ENCODE results near the gene AMH. TPM values are rescaled to one million over a fixed set of nuclear protein-coding genes. Genes with fewer than 3 reads are reported as not detected.

The AMH gene
- total RNA-seq, 6 experiments from 2014 or later = 0.24 to 1.2 (median 0.59) TPM

GRCh38 chr19:2253106-2254063, 4.3 kb downstream of the AMH start:
- intact Hi-C loops (cut with DNase I) = no loop called here
- Histone ChIP-seq H3K27ac (no peak overlapping the region), H3K27me3 (peaks cover 7 to 16% of the 10 kb centered on the region in 2 donors), H3K4me3 (no peak overlapping the region), H3K4me1 (peaks cover 0 to 27% (median 0%) of the 10 kb centered on the region in 4 donors), H3K36me3 (no peaks in the 10 kb centered on the region), H3K9me3 (no peaks in the 10 kb centered on the region)
- WGBS (ENCODE audit: insufficient coverage, low coverage, low lambda C conversion rate, missing lambda C conversion rate) = 0% methylated on average over 3 of the region's 77 CpGs
- ATAC-seq = peak in 2 of 4 donors; percentile 7 to 18
- no peak for DNase-seq
- TF ChIP-seq CTCF (IDR thresholded peaks at IDR 0.05) (peak in 2 of 4 donors; percentile 8 to 9), POLR2A (IDR thresholded peaks at IDR 0.05) (no peak)

- Histone ChIP-seq H3K4me3 (no peak overlapping the region), H3K27ac (no peak overlapping the region), H3K9me3 (no peaks in the 10 kb centered on the region), H3K36me3 (no peaks in the 10 kb centered on the region), H3K27me3 (peaks cover 7 to 16% of the 10 kb centered on the region in 2 donors), H3K4me1 (peaks cover 0 to 27% (median 0%) of the 10 kb centered on the region in 4 donors)
- DNase-seq (no peak), ATAC-seq (peak in 2 of 4 donors; percentile 15 to 31)
- TF ChIP-seq CTCF (IDR thresholded peaks at IDR 0.05) (peak in 3 of 4 donors; percentile 11 to 29 (median 14)), POLR2A (IDR thresholded peaks at IDR 0.05) (no peak)
- WGBS (ENCODE audit: insufficient coverage, low coverage, low lambda C conversion rate, missing lambda C conversion rate) = 54% methylated on average over 4 of the region's 20 CpGs
- intact Hi-C loops (cut with DNase I) = no loop called here
Measured at GRCh38 chr19:2254064-2254872, 5.1 kb downstream of the AMH start.

- no peaks in the 10 kb centered on the region for H3K9me3 ChIP-seq
- peaks cover 7 to 16% of the 10 kb centered on the region in 2 donors for H3K27me3 ChIP-seq
- intact Hi-C loops (cut with DNase I) = no loop called here
- WGBS (ENCODE audit: insufficient coverage, low coverage, low lambda C conversion rate, missing lambda C conversion rate) = no CpG with 5 or more reads among the region's 16 CpGs
- TF ChIP-seq CTCF (IDR thresholded peaks at IDR 0.05) (no peak), POLR2A (IDR thresholded peaks at IDR 0.05) (no peak)
- H3K36me3 ChIP-seq = no peaks in the 10 kb centered on the region
- DNase-seq (peak in 1 of 3 donors; percentile 15), ATAC-seq (no peak)
- no peak overlapping the region for H3K27ac ChIP-seq
- peaks cover 0 to 25% (median 0%) of the 10 kb centered on the region in 4 donors for H3K4me1 ChIP-seq
- no peak overlapping the region for H3K4me3 ChIP-seq
Measured at GRCh38 chr19:2255112-2255845, 6.2 kb downstream of the AMH start.

Data from right lobe of liver (tissue), 6 donors.